Panc1 (cell line): Measurements from ENCODE around the gene TIGD3. TPM values are rescaled to one million over a fixed set of nuclear protein-coding genes. Genes with fewer than 3 reads are reported as not detected.

Experiments used
- ATAC-seq: fragments of 200-7000 bp; cut with Tn5 transposase; 2 replicates; pipeline ENCODE4 v1.9.1; 2020; ENCODE audit warnings: mild to moderate bottlenecking, moderate library complexity
- BruUV-seq: library from RNA; stranded (reverse); fragments of 400-500 nt; replicated peaks from 2 replicates; lab custom pipeline; 2021; lab: Mats Ljungman, UMichigan
- CTCF ChIA-PET: fragments of 300-600 bp; sonication (Branson Sonifier 250); formaldehyde crosslinking; loops from one replicate; lab custom pipeline; 2022; ENCODE audit warnings: antibody characterized with exemption; lab: Charles Lee
- POLR2A ChIA-PET: fragments of 300-600 bp; sonication (Branson Sonifier 250); formaldehyde crosslinking; loops from one replicate; lab custom pipeline; 2022; ENCODE audit warnings: antibody characterized with exemption; lab: Charles Lee
- DNase-seq: peaks from one replicate; pipeline ENCODE4 v3.0.0-alpha.2; 2010; ENCODE audit warnings: low read depth, low spot score
- H3K27ac ChIP-seq: 2 replicates; pipeline ENCODE4 v1.5.1; 2011; ENCODE audit warnings: mild to moderate bottlenecking, low read length, inconsistent platforms
- H3K27me3 ChIP-seq: fragments of 200-500 bp; sonication (Bioruptor generic); 2 replicates; pipeline ENCODE4 v1.6.0; 2014; ENCODE audit warnings: low read length, inconsistent platforms; ENCODE audit not compliant: control insufficient read depth, insufficient read depth
- H3K36me3 ChIP-seq: fragments of 200-500 bp; sonication (Bioruptor generic); 2 replicates; pipeline ENCODE4 v1.5.1; 2014; ENCODE audit warnings: inconsistent platforms, mild to moderate bottlenecking, low read length, moderate library complexity; ENCODE audit not compliant: control insufficient read depth, insufficient read depth
- H3K4me1 ChIP-seq: 2 replicates; pipeline ENCODE4 v1.5.1; 2011; ENCODE audit warnings: inconsistent platforms, mild to moderate bottlenecking, low read length, moderate library complexity; ENCODE audit not compliant: control insufficient read depth, insufficient read depth
- H3K4me3 ChIP-seq, 2 experiments: 2 replicates each; pipeline ENCODE4 v1.5.1; 2011 to 2012; ENCODE audit warnings: low read depth in 2 of 2, low read length in 2 of 2, mild to moderate bottlenecking in 2 of 2, inconsistent platforms in 1 of 2, moderate library complexity in 1 of 2
- H3K9me3 ChIP-seq: fragments of 200-500 bp; sonication (Bioruptor generic); 2 replicates; pipeline ENCODE4 v1.5.1; 2014; ENCODE audit warnings: low read depth, mild to moderate bottlenecking, inconsistent platforms, low read length, moderate library complexity; ENCODE audit not compliant: control insufficient read depth, insufficient read depth
- CTCF ChIP-seq: fragments of 450-650 bp; IDR thresholded peaks from 2 replicates; pipeline ENCODE4 v1.5.1; 2017; ENCODE audit warnings: mild to moderate bottlenecking
- POLR2AphosphoS5 ChIP-seq: IDR thresholded peaks from 2 replicates; pipeline ENCODE4 v1.6.1; 2012; ENCODE audit warnings: mild to moderate bottlenecking, low read depth, low read length, moderate library complexity
- REST ChIP-seq, 2 experiments: IDR thresholded peaks; 2 replicates each; pipeline ENCODE4 v1.6.1; 2011 to 2012; ENCODE audit warnings: low read depth in 2 of 2, control low read depth in 1 of 2, low read length in 1 of 2, mild to moderate bottlenecking in 1 of 2, moderate library complexity in 1 of 2; ENCODE audit not compliant: insufficient read depth in 1 of 2
- SIN3A ChIP-seq: IDR thresholded peaks from 2 replicates; pipeline ENCODE4 v1.6.1; 2012; ENCODE audit warnings: low read depth, mild to moderate bottlenecking, low read length, moderate library complexity, borderline replicate concordance; ENCODE audit not compliant: insufficient read depth
- TCF7L2 ChIP-seq: IDR thresholded peaks from 2 replicates; pipeline ENCODE4 v1.6.1; 2011; ENCODE audit warnings: mild to moderate bottlenecking, low read depth, low read length, inconsistent platforms
- in situ Hi-C: cut with HindIII; loops from 2 replicates; pipeline ENCODE4 v1.10.0; 2016; ENCODE audit warnings: low sequenced_read_pairs, low pct_unique_long_range_greater_than_20kb
- intact Hi-C: fragments of 100-400 bp; cut with micrococcal nuclease; formaldehyde crosslinking; loops from one replicate; pipeline ENCODE4 v1.10.0; 2022; ENCODE audit not compliant: unreplicated experiment
- total RNA-seq: library from RNA; stranded (reverse); gene quantifications from one replicate; pipeline ENCODE4 v1.2.1, GENCODE V29; 2021; ENCODE audit not compliant: unreplicated experiment

Gene TIGD3
- total RNA-seq, 1 experiment from 2014 or later = 2.4 TPM

GRCh38 chr11:65389294-65389980 lies 34.9 kb downstream of the TIGD3 start:
- no peak for DNase-seq
- Histone ChIP-seq H3K27ac (peak overlapping the region; percentile 78), H3K4me3 (peak overlapping the region in 1 of 2 experiments; percentile 10; a peak in 1 of 4 replicates), H3K9me3 (no peaks in the 10 kb centered on the region), H3K4me1 (peaks cover 56% of the 10 kb centered on the region), H3K36me3 (no peaks in the 10 kb centered on the region; the same call in 1 of the 2 replicates), H3K27me3 (no peaks in the 10 kb centered on the region)
- in situ Hi-C loops (no loop called here), intact Hi-C loops (no loop called here)
- TF ChIP-seq REST (IDR thresholded peaks at IDR 0.05; ENCODE audit: insufficient read depth in 1 of 2, low read depth in 2 of 2, low read length in 1 of 2) (no peak), TCF7L2 (peak; percentile 26; the same call in 1 of the 2 replicates), CTCF (no peak)
- ChIA-PET CTCF (no interaction called here), POLR2A (interaction anchor here (0.5 to 0.6 kb wide), 2 partner anchors 31 to 1356 kb away, joined by 7 to 8 read pairs; no protein-coding TSS in a partner anchor)
- 0 out of 2 replicates have a peak, but pooled peaks have one; percentile 2 for ATAC-seq
- BruUV-seq = no TSS peak

- BruUV-seq = no TSS peak
- DNase-seq = no peak
- no peaks in the 10 kb centered on the region for H3K9me3 ChIP-seq
- TF ChIP-seq CTCF (no peak), TCF7L2 (no peak), REST (IDR thresholded peaks at IDR 0.05; ENCODE audit: insufficient read depth in 1 of 2, low read depth in 2 of 2, low read length in 1 of 2) (no peak), POLR2AphosphoS5 (no peak), SIN3A (no peak)
- H3K4me1 ChIP-seq = peaks cover 48% of the 10 kb centered on the region
- peak overlapping the region; percentile 20 for H3K27ac ChIP-seq
- no peaks in the 10 kb centered on the region for H3K27me3 ChIP-seq
- ChIA-PET CTCF (no interaction called here), POLR2A (interaction anchor here (0.5 to 1.0 kb wide), 3 partner anchors 10 to 88 kb away, joined by 3 to 7 read pairs (median 4); no protein-coding TSS in a partner anchor)
- peak overlapping the region in 1 of 2 experiments; percentile 10; a peak in 1 of 4 replicates for H3K4me3 ChIP-seq
- intact Hi-C loops = no loop called here
- H3K36me3 ChIP-seq = no peaks in the 10 kb centered on the region; the same call in 1 of the 2 replicates
- ATAC-seq = no peak
- in situ Hi-C loops = no loop called here
These were observed 35.8 kb downstream of the TIGD3 start for GRCh38 chr11:65390099-65390941.
